HEK293T (cell line): ENCODE data around the gene S100A11.

Experiments
- BHLHE40 ChIP-seq: fragments of 450-650 bp; IDR thresholded peaks from 2 replicates; pipeline ENCODE4 v1.6.1; 2016; ENCODE audit warnings: mild to moderate bottlenecking, moderate library complexity, borderline replicate concordance
- ELF4 ChIP-seq: fragments of 450-650 bp; IDR thresholded peaks from 2 replicates; pipeline ENCODE4 v1.6.1; 2017; ENCODE audit warnings: antibody characterized with exemption
- FOXA1 ChIP-seq: fragments of 450-650 bp; IDR thresholded peaks from 2 replicates; pipeline ENCODE4 v1.6.1; 2016; ENCODE audit warnings: mild to moderate bottlenecking
- FOXK2 ChIP-seq: fragments of 450-650 bp; IDR thresholded peaks from 2 replicates; pipeline ENCODE4 v1.6.1; 2016; ENCODE audit warnings: mild to moderate bottlenecking
- FOXM1 ChIP-seq: fragments of 450-650 bp; IDR thresholded peaks from 2 replicates; pipeline ENCODE4 v1.6.1; 2017; ENCODE audit warnings: mild to moderate bottlenecking, borderline replicate concordance
- HDGF ChIP-seq: fragments of 450-650 bp; IDR thresholded peaks from 2 replicates; pipeline ENCODE4 v1.6.1; 2017; ENCODE audit warnings: antibody characterized with exemption, borderline replicate concordance
- L3MBTL2 ChIP-seq: fragments of 450-650 bp; conservative IDR thresholded peaks from 2 replicates; pipeline ENCODE4 v1.6.1; 2016; ENCODE audit warnings: mild to moderate bottlenecking
- LEF1 ChIP-seq: fragments of 450-650 bp; IDR thresholded peaks from 2 replicates; pipeline ENCODE4 v1.6.1; 2017; ENCODE audit warnings: mild to moderate bottlenecking, borderline replicate concordance
- SP1 ChIP-seq: fragments of 450-650 bp; IDR thresholded peaks from 2 replicates; pipeline ENCODE4 v1.6.1; 2017

GRCh38 chr1:152002960-152003359 lies 33.8 kb downstream of the S100A11 start:
- no peak for TF ChIP-seq FOXK2
- TF ChIP-seq BHLHE40 = no peak
- no peak for TF ChIP-seq FOXA1
- TF ChIP-seq SP1 = no peak
- no peak for TF ChIP-seq L3MBTL2
- TF ChIP-seq FOXM1 = no peak
- no peak for TF ChIP-seq LEF1
- no peak for TF ChIP-seq ELF4
- no peak for TF ChIP-seq HDGF
